CD4-positive, alpha-beta T cell treated with Interleukin-15 for 1 hour (primary cell): ENCODE measurements around the gene ZNF454.

Experiments
- DNase-seq: peaks from one replicate; pipeline ENCODE4 v3.0.0-alpha.2; 2020

The ZNF454 gene

DNA sequence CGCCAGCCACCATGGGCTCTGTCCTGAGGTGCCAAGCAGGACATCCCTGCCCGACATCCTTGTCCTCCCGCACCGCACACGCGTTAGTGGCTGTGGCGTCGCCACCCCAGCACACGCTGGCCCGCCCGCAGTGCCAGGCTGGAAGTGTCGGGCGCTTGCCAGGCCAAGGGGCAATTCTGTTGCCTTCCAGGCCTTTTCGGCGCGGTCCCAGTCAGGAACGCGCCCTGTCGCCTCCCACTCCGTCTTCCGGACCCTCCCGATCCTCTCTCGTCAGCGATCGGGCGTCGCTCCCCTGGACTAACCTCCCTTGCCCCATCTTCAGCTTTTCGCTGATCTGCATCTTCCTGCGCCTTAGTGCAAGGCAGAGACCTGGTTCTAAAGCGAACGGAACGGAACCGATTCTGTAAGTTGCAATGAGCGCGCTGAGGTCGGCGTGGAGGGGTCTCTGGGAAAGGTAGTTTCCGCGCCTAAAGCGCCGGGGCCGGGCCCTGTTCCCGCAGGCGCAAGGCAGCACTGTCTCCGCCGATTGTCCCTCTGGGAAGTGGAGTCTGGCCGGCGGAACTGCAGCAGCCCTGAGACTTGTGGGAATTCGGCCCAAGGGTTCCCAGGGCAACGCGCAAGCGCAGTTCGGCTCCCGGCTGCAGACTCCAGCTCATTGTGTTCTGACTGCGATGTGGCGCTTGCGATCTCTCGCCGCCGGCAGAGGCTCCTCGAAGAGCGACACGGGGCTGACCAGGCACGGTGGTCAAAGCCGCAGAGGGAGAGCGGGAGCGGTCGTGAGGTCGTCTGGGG, at the start of gene ZNF454:
Gene ZNF454 (plus strand): TSS at position 630 of the 792 bp plus-strand sequence. CDS start 1,594 bp downstream, outside the sequence.
- DNase-seq = no peak

DNA sequence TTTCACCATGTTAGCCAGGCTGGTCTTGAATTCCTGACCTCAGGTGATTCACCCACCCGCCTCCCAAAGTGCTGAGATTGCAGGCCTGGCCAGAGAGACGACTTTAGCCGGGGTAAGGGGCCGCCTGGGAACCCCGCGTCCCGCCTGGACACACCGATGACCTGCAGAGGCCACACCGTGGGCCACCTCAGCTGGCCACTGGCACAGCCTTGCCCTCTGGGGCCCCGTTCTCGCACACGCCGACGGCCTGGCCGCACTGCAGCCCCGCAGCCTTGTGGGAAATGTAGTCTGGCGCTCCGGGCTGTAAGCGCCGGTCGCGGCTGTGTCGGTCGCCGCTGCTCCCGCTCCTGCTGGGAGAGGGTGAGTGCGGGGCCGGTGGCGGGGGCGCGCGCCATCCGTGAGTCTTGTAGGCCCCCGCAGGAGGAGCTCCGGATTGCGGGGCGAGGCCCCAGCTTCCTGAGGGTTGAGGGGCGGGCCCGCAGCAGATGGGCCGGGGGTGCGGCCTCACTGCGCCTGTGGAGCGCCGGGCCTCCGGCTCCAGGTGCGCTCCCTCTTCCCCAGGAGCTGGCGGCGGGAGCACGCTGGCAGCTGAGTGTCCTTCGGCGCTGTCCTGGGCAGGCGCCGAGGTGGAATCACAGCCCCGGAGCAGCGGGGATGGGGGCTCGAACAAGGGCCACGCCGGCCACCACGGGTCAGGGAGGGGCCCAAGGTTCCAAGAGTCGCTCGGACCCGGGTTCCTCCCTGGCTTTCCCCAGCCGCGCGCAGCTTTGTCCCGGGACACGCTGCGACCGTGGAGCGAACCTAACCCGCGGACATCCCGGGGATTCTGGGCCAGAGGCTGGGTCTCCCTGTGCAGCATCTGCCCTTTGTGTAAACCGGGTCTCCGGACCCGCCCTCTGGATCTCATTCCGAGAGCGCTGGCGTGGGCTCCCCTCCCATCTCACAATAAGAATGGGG, 45.1 kb upstream of the ZNF454 start, which contains the start of gene ZFP2:
Gene ZFP2 (plus strand): TSS at position 299 of the 957 bp plus-strand sequence. CDS start 35,401 bp downstream, outside the sequence.
- DNase-seq = no peak

DNA sequence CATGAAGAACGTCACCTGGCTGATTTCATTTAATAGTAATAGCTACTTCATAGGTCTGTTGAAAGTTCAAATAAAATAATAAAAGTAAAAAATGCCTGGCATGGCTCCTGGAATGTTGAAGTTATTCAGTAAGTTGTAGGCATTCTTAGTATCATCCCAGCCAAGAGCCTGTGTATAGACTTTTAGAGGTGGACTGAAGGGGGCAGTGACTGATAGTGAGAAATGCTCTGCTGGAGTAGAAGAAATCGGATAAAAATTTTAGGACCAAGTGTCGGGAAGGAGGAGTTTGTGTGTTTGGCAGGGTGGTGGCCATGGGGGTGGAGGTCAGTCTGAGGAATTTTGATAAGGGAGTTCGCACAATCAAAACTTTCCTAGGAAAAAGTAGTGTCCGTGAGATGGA, 41.7 kb upstream of the ZNF454 start:
- no peak for DNase-seq

DNA sequence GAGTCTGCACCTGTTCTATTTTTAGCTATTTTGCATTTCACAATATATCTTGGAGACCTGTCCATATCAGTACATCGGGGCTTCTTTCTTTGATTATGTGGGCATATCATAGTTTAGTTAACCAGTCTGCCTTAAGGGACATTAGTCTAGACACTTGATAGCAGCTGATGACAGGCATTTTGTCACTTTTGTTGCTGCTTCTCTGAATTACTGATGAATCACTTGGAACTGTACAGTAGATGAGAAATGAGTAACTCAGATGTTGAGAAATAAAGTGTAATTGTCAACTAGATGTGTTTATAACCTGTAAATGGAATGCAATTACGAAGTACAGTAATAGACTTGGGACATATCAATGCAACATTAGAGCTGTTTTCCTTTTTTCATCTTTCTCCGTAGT, 38.1 kb upstream of the ZNF454 start:
- no peak for DNase-seq

DNA sequence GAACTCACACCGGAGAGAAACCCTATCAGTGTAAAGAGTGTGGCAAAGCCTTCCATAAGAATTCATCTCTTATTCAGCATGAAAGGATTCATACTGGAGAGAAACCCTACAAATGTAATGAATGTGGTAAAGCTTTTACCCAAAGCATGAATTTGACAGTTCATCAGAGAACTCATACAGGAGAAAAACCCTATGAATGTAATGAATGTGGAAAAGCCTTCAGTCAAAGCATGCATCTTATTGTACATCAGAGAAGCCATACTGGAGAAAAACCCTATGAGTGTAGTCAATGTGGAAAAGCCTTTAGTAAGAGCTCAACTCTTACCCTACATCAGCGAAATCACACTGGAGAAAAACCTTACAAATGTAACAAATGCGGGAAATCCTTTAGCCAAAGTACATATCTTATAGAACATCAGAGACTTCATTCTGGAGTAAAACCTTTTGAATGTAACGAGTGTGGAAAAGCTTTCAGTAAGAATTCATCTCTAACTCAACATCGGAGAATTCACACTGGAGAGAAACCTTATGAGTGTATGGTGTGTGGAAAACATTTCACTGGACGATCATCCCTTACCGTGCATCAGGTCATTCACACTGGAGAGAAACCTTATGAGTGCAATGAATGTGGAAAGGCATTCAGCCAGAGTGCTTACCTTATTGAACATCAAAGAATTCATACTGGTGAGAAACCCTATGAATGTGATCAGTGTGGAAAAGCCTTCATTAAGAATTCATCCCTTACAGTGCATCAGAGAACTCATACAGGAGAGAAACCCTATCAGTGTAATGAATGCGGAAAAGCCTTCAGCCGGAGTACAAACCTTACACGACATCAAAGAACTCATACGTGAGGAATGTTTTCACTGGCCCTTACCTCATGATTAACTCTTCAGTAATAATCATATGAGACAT, 8.9 kb upstream of the ZNF454 start:
- DNase-seq = no peak

DNA sequence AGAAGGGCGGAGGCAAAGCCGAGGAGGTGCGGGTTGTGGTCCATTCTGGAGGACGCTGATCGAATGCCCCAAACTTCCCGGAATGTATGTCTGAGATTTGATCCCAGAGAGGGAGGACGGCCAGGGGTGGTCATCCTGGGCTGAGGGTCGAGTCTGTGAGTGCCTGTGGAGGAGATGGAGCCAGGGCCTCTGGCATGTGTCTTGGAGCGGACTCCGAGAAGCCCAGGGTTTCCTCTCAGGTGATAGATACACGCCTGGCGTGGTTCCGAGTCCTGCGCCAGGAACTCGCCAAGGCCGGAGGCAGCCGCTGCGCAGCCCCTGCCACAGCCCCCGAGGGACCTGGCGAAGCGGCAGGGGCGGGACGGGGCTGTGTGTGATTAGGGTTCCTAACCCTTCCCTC, 363 bp downstream of the ZNF454 start:
- DNase-seq = no peak

DNA sequence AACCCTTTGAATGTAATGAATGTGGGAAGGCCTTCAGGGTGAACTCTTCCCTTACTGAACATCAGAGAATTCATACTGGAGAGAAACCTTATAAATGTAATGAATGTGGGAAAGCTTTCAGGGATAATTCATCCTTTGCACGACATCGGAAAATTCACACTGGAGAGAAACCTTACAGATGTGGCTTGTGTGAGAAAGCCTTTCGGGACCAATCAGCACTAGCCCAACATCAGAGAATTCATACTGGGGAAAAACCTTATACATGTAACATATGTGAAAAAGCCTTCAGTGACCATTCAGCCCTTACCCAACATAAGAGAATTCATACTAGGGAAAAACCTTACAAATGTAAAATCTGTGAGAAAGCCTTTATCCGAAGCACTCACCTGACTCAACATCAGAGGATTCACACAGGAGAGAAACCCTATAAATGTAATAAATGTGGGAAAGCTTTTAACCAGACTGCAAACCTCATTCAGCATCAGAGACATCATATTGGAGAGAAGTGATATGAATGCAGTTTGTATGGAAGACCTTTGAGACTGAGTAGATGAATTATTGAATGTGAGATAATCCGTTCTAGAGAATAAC, 24.6 kb downstream of the ZNF454 start:
- no peak for DNase-seq

DNA sequence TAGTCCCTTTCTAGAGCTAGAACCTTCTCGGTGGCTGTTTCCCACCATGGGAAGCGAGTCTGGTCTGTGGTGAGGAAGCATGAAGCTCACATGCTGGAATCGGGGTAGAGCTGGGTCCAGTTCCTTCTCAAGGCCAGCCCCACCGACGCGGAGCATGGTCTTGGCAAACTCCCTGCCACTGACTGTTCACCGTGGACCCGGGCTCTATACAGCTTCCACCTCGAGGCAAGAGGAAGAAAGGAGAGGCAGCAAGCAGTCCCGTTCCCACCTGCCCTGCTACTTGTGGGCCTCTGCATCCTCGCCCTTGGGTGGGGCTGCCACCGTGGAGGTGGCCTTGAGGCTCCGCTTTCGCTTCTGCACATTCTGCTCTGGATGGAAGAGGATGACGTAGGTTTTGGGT, 40.4 kb downstream of the ZNF454 start:
- DNase-seq = no peak

DNA sequence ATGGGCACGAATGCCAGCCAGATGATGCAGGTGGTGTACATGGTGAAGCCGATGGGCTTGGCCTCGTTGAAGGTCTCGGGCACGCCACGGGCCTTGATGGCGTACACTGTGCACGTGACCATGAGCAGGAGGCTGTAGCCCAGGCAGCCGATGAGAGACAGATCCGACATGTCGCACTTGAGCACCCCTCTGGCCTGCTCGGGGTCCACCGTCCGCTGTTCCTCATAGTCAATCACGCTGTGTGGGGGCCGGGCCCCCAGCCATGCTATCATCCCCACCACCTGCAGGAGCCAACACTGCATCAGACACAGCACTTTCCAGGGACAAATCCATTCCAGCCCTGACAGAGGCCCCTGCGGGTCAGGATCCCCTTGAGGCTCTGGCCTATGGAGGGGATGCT, 41.9 kb downstream of the ZNF454 start:
- DNase-seq = no peak

DNA sequence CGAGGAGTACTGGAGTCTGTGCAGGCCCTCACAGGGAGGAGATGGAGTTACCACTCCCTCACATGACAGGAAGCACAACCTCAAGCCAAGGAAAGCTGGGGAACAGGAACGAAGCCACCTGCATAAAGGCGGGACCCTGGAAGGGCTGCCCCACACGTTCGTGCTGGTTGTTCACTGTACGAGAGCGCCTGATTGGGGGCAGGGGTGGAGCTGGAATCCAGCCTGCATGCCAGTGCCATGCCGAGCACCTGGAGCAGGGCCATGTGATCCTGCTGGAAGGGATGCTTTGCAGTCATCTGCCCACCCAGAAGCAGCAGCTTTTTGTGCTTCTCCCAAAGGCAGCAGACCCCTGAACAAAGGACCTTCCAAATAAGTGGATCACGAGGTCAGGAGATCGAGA, 42.7 kb downstream of the ZNF454 start:
- no peak for DNase-seq

DNA sequence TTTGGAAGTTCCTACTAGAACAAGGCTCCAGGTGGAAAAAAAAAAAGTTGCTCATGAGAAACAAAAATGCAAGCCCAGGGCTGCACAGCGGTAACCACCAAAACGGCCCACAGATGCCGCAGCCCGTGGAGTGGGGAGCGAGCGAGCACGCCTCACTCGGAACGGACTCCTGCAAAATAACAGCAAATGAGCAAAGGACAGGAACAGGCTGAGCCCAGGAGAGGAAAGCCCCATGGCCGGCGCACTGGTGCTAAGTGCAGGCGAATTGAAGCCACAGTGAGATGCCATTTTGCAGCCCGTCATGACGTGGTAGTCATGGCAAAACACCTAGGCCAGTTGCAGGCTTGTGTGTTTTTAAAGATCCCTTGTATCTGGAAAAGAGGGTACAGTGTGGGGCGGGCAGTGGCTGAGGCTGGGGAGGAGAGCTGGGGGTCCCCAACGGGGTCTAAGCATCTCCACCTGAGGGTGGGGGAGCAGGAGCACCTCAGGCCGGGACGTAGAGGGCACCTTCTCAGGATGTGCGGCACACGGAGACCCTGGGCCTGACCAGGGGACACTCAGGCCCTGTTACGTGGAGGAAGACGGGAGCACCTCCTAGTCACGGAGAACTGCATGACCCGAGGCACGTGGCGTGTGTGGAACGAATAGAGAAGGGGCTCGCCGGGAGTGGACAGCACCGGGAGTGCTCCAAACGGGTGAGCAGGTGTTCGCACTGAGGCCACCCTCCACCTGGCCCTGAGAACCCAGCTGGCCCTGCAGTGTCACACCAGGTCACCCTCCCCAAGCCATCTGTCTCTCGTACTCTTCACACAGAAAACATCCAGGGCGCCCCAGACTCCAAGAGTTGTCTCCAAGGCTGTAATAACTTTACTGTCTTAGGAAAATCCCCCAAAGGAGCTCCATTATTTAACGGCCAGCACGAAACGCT, 43.4 kb downstream of the ZNF454 start:
- no peak for DNase-seq

DNA sequence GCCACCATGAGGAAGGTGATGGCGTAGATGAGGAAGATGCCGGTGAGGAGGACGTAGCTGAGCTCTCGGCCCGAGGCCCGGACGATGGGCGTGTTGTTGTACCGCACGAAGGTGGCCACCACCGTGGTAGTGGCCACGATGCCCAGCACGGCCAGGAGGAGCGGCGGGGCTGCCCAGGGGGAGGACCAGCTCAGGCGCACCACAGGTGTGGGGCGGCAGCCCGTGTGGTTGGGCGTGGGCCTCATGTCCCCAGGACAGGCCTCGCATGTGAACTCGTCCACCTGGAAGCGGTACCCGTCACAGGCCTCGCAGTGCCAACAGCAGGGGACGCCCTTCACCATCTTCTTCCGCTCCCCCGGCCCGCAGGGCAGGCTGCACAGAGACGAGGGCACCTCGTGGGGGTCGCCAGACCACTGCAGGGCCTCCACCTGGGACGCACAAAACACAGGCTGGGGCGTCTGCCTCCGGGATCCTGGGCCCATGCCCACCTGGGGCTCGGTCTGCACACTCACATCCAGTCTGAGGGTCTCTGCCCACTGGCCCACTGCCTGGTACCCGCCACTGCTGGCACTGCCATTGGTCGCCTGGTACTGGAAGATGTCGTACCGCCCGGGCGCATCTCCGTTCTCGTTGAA, 45.4 kb downstream of the ZNF454 start:
- DNase-seq = no peak

DNA sequence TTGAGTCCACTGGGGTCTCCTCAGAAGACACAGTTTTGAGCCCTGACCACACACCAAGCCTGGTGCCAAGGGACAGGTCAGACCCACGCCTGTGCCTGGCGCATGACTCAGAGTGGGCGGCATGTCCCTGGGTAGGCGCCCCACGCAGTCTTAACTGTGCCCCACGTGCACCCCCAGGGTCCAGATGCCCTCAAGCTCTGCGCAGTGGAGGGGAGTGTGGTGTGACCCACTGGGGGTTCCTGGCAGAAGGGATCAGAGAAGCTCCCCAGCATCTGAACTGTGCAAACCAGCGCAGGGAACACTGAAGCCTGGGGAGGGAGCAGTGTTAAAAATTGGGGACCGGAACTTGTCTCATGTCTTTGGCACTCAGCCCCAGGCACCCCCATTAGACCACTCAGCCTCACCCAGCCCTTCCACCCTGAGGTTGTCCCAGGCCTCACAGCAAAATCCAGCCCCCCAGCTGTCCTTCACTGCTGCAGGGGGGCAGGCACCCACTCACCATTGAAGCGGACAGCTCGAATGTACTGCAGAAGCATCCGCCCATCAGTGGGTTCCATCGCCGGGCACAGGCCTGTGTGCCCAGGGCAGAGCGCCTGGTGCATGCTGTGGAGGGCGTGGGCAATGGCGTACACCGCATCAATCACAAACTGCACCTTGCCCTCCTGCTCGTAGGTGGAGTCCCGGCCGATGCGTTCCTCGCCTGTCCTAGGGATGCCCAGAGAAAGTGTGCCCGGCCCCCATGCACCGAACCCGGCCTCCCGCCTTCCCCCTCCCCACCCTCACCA, 47.6 kb downstream of the ZNF454 start:
- no peak for DNase-seq

DNA sequence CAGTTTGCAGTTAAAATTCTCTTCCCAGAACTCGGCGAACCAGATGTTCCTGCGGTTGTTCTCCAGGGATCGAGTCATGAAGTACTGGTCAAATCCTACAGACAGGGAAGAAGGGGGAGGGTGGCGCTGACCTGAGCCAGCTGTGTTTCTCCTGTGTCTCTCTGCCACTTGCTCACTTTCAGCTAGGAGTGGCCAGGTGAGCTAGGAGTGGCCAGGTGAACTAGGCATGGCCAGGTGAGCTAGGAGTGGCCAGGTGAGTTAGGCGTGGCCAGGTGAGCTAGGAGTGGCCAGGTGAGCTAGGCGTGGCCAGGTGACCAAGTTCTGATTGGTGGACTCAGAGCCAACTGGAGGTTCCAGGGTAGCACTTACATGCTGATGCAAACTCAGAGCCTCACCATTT, 48.3 kb downstream of the ZNF454 start:
- no peak for DNase-seq

DNA sequence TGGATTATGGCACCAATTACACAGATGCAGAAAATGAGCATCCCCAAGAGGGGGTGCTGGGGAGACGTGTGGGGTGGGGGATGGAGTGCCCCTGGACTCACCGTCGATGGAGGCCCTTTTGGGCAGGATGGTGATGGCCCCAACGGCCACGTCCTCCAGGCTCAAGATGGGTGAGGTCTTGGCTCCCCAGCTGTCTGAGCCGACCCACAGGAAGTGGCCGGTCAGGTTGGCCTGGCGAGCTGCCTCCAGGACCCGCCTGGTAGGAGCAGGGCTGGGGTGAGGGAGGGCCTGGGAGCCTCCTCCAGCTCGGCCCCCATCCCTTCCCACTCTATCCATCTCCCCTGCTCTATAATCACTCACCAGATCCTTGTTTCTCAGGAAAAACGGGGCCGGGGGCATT, 49.5 kb downstream of the ZNF454 start:
- DNase-seq = no peak

DNA sequence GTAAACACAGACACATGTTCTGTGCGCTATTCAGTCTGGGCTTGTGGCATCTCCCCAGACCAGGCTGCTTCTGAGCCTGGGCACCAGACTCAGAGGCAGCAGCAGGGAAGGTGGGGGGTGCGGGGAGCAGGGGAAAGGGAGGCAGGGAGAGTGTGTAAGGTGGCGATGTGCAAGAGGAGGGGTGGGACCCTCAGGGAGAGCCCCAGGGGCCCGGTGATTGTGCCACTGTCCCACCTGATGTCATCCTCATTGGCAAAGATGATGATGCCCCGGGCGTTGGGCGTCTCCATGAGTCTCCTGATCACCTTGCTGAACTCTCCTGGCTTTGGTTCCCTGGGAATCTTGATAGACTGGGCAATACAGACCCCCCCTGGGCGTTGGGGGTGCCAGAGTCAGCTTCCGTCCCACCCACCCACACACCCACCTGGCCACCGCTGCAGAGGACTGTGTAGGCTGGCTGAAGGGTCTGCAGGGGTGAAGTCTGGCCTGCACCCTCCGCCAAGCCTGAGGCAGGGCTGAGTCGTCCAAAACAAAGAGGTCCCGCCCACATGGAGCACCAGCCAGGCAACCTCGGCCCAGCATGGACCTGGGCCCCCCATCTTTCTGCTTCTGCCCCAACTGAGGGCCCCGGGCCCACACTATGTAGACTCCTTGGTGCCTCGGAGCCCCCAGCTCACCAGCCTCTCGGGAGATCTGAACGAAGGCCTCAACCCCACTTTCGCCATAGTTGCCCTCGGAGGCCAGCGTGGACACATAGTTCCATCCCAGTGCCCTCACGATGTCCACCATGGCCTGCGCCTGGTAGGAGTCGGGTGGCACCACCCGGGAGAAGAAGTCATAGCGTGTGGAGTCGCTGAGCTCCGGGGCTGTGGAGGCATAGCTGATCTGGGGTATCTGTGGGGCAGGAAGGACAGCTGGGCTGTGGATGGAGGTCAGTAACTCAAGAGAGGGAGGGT, 50.5 kb downstream of the ZNF454 start:
- DNase-seq = no peak

DNA sequence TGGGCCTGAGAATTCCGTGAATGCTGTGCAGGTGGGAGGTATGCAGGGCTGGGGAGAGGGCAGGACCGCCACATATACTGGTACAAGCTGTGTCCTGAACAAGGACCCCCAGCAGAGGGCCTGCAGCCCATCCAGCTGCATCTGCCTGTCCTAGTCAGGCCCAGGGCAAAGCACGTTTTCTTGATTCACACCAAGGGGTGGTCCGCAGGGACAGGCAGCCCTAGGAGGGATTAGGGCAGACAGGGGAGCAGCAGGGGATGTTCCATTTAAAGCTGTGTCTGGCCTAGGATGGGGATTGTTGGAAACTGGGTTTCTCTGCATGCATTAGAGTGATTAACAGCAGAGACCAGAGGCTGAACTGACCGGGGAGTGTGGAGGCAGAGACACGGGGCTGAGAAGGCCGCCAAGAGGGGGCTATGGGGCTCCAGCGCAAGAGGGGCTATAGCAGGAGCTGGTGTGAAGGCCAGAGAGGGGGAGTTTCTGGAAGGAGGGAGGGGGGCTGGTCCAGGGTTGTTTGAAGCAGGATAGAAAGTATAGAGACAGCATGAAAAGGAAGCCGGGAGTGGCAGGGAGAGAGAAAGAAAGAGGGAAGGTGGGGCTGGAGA, 51.4 kb downstream of the ZNF454 start:
- DNase-seq = no peak

DNA sequence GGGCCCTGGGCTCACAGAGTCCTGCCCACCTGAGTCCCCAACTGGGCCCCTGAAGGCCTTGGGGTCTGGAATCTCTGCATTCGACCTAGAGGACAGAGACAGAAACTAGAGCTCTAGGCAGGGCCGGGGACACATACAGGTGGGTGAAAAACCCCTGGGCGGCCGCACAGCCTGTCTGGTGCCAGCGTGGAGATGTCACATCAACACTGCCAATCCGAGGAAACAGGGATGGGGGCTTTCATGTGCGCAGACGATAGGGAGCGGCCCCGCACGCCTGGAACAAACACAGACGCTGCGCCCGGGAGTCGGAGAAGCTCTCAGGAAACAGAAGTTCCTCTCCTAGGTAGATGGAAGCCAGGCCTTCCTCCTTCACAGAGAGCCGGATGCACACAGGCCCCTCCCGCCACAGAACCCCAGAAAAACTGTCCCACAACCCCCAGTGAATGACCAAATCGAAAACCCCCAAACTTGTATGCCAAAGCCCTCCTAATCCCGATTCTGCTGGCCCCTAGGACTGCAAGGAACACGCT, 52.3 kb downstream of the ZNF454 start:
- DNase-seq = no peak
